Fibroblast of skin of left quadriceps (primary cell): ENCODE results near the gene MPC2.
"Not testable (repeated sequence)": the region's sequence is repeated elsewhere in the genome, so short reads cannot be mapped to it uniquely, and the experiment has no call there.

Experiments used
- DNase-seq, 2 experiments: peaks; one replicate each; pipeline ENCODE4 v3.0.0-alpha.2; 2013; ENCODE audit warnings: low read depth in 2 of 2

MPC2 gene

DNA sequence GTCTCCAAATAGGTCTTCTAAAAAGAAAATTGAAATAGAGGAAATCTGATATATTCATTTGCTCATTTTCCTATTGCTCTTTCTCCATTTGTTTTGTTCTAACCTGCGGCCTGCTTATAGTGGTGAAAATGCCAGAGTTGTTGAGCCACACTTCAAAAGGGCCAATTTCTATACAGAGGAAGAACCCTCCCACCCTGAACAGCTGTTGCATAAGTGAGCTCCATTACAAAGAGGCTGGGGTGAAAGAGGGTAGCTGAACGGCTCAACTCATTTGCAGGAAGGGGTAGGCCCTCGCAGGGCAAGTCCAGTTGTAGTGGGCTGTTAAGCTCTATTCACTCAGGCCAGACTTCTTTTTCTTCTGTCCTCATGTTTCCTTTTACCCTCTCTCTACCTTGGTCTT lies 31.7 kb downstream of the MPC2 start:
- no peak for DNase-seq

- DNase-seq = peak; percentile 20 to 28
These were observed 32.2 kb downstream of the MPC2 start for GRCh38 chr1:167904652-167905130.

- DNase-seq = no peak
These were observed 36.0 kb downstream of the MPC2 start for GRCh38 chr1:167900907-167901306.

DNA sequence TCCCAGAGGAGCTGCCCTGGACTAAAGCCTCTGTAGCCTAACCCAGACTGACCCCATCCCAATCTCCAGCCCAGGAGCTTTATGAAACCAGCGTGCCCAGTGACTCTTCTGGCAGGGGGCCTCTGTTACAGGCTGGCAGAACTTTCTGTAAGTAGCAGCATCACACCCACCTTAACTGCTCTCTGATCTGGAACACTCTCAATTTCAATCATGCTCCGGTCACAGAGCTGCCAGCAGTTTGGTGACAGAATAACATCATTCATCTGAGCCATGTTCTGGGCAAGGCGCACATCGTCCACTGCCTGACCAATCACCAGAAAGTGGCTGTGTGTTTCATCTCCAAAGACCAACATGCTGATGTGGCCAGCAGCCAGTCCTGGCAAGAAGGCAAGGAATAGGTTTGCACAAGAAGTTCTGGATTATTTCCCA lies 37.6 kb downstream of the MPC2 start:
- DNase-seq = no peak

DNA sequence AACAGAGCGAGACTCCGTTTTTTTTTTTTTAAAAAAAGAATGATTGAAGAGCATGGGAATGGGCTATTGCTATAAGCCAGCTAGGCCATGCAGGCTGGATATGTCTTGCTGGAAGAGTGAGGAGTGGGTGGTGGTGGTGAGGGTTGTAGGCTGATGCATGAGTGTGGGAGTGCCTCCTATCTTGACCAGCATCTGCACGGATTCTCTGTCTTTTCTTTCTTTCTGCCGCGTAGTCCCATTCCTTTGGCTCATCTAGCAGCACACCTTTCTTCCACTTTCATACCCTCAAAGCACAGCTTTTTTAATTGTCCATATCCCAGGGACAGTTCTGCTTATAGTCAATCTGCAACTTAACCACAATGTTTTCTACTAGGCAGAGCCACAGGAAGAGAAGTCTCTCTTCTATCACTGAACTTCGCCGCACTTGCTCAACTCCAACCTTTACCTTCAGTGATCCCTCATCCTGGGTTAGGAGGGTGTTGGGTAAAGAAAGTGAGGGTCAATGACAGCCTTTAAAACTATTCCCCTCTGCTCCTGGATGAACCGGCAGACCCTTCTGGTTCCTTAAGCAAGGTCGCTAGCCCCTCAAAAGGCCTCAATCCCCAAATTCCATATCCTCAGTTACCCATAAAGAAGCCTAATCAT lies 38.2 kb downstream of the MPC2 start:
- no peak for DNase-seq

DNA sequence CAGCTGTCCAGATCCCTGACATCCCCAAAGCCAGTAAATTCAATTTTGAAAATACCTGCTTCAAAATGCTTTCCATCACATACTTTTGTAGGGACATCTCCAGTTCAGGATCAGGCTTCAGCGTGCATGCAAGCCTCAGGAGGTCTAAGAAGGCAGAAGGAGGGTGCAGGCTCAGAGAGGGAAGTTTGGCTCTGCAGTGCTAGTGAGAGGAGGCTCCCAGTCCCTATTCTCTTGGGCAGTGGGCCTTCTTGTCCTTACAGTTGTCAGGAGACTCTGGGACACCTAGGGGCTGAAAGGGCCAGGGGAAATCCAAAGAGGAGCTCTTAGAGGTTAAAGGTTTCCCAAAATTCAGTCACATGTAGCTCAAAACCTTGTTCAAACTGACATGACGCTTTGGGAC lies 43.1 kb downstream of the MPC2 start:
- no peak for DNase-seq

DNA sequence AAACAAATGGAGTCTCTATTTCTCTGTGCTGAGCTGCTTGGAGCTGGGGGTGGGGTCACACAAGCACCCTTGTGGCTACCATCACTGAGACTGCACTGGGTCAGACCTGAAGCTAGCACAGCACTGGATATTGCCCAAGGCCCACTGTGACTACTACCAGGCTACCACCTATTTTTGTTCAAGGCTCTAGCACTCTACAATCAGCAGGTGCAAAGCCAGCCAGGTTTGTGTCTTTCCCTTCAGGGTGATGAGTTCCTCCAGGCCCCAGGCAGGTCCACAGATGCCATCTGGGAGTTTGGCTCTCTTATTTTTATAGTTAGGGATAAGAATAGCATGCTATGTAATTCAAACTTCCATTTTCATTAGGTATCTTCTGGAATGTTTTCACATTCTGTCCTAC lies 46.5 kb downstream of the MPC2 start:
- DNase-seq = no peak

DNA sequence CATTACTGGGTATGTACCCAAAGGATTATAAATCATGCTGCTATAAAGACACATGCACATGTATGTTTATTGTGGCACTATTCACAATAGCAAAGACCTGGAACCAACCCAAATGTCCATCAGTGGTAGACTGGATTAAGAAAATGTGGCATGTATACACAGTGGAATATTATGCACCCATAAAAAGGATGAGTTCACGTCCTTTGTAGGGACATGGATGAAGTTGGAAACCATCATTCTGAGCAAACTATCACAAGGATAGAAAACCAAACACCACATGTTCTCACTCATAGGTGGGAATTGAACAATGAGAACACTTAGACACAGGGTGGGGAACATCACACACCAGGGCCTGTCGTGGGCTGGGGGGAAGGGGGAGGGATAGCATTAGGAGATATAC lies 49.7 kb downstream of the MPC2 start:
- not testable (repeated sequence) for DNase-seq

GRCh38 chr1:167882376-167882775 lies 54.5 kb downstream of the MPC2 start:
- DNase-seq = no peak

DNA sequence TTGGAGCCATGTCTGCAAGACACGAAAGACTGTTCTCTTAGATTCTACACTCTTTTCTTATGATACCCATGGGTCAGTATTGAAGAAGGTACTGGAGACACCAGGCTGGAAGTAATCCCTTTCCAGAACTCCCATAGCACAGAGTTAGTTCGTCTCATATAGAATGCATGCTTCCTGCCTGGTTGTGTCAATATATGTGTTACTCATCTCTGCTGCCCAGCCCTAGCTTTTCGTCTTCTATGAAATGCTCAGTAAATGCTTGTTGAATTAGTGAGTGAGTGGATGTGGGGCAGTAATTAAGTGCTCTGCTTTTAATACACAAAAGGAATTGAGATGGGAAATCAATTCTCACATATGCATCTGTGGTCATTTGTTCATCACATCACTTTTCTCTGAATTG lies 55.1 kb downstream of the MPC2 start:
- DNase-seq = no peak

GRCh38 chr1:167881069-167881468 lies 55.8 kb downstream of the MPC2 start:
- DNase-seq = no peak

GRCh38 chr1:167880580-167881021 lies 56.3 kb downstream of the MPC2 start:
- no peak for DNase-seq

DNA sequence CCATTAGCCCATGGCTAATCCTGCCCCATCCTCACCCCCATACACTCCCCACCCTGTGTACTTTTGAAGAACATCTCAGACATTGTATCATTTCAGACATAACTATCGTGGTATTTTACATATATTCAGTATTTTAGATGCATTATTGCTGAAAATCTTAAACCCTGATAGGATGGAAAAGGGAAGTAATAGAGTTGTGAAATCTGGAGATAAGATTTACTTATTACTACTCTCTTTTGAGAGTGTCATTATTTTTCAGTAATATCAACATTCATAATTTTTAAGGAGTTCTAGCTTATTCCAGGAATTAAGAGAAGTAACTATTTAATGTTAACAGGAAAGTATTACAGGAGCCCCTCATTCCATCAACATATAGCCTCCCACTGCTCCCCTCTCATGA lies 57.4 kb downstream of the MPC2 start:
- DNase-seq = no peak

- no peak for DNase-seq
These were observed 58.3 kb downstream of the MPC2 start for GRCh38 chr1:167878372-167879160.

- DNase-seq = no peak
These were observed 60.2 kb downstream of the MPC2 start for GRCh38 chr1:167876597-167877175.

- no peak for DNase-seq
These were observed 65.5 kb downstream of the MPC2 start for GRCh38 chr1:167871331-167871730.

DNA sequence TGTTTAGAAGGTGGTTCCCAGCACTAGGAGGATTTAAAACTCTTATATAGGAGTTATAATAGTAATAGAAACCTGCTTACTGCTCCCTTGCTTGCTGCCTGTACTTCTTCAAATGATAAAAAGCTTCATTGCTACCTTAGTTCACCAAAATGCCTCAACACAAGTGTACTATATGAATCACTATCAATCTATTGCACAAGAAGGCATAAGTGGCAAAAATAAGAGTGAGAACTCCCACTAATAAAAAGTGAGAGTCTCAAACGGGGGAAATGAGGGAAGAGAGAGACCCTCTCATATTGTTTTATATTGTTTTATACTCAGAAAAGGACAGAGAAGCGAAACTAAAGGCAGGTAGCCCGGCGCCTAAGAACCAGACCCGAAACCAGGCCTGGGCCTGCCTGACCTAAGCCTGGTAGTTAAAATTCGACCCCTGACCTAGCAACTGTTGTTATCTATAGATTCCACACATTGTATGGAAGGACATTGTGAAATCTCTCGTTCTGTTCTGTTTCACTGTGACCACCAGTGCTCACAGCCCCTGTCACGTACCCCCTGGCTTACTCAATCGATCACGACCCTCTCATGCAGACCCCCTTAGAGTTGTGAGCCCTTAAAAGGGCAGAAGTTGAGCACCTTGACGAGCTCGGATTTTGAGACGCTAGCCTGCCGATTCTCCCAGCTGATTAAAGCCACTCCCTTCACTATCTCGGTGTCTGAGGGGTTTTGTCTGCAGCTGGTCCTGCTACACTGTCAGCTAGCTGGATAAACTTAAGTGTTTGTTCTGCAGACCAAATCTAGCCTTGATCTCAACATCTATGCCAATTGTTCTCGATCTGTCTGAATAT lies 67.5 kb downstream of the MPC2 start:
- DNase-seq = not testable (repeated sequence)

GRCh38 chr1:167866739-167867414 lies 70.0 kb downstream of the MPC2 start:
- not testable (repeated sequence) for DNase-seq
